GM21526 (cell line): Measurements from ENCODE around the gene BUB1.
"Not testable (repeated sequence)": the region's sequence is repeated elsewhere in the genome, so short reads cannot be mapped to it uniquely, and the experiment has no call there.

ENCODE experiments used
- ATAC-seq: cut with Tn5 transposase; IDR thresholded peaks from one replicate; pipeline ENCODE4 v1.9.1; 2021; ENCODE audit warnings: moderate library complexity; ENCODE audit not compliant: unreplicated experiment, low FRiP score

Gene BUB1

DNA sequence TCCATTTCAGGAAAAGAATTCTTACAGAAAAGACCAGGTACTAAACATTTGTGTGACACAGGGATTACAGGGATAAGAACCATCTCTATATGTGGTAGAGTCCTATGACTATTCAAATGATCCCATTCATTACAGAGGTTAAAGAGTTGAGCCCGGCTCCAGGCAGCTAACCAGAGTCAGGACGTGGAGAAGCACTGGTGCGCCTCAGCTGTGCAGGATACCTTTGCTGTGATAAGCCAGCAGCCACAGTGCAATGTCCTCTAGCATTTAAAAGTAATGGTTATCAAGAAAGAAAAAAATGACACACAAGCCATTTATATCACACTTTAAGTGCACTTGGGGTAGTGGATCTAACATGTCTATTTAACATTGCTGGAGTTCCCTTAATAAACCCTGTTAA is 17.3 kb downstream of the BUB1 start:
- ATAC-seq = no peak

DNA sequence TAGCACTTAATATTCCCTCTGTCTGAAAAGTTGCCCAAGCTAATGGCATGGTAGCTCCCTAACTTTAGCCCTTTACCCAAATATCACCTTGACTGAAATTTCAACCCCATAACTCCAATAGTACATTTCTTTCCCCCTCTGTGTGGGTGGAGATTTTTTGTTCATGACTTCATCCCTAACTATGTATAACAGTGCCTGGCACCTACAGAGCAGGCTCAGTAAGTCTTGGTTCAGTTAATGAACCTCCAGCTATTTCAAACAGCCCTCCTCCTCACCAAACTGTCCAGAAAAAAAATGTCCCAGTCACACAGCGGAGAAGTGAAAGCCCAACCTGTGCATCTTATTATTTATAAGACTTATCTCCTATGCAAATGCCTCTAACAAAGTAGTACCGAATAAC is 18.6 kb downstream of the BUB1 start:
- no peak for ATAC-seq

DNA sequence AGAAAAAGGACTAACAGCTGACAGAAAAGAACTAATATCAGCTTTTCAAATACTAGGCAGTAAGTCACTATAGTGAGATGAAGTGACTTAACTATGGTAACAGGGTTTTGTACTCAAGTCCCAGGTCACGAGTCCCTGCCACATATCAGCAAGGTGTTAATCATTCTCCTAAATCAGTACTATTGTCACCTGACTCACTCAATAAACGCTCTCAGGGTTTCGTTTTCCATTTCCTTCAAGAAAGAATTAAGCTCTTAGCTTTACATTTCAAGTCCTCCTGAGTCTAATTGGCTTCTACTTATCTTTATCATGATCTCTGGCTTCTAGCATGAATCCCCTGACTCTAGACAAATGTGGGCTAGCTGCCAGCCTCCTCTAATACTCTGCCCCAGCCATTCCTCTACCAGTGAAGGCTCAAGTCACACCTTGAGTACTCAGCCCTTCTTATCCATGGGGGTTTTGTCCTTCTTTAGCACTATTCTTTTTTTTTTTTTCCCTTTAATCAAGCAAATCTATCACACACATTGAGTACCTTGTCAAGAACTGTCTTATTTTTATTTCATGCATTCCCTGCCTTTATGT is 20.0 kb downstream of the BUB1 start:
- ATAC-seq = no peak

DNA sequence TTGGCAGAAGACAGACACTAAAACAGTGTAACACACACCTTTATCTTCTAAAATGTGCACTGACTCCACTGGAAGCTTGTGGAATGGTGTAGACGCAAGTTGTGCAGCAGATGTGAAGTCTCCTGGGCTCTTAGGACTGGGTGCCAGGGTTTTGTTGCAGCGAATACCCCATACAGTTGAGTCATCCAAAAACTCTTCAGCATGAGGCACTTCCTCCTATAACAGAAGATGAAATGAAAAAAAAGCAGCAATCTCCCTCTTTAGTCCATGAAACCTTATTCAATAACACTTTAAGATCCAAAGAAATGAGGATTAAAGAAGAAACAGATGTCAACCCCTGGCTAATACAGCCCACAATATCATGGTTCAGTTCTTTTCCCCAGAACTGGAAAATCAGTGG is 22.2 kb downstream of the BUB1 start:
- no peak for ATAC-seq

DNA sequence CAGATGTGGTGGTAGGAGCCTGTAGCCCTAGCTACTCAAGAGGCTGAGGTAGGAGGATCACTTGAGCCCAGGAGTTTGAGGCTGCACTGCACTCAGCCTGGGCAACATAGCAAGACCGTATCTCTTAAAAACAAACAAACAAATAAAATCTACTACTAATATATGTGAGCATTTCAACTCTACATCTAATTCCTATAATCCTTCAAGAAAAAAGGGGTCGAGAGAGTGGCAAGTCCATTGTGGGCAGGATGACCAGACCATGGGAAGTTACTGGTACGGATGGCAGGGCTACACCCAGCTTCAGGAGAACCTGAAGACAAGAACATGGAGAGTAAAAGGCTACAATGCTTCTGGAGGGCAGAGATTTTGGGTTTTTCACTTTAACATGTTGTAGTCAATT is 24.0 kb downstream of the BUB1 start:
- ATAC-seq = no peak

DNA sequence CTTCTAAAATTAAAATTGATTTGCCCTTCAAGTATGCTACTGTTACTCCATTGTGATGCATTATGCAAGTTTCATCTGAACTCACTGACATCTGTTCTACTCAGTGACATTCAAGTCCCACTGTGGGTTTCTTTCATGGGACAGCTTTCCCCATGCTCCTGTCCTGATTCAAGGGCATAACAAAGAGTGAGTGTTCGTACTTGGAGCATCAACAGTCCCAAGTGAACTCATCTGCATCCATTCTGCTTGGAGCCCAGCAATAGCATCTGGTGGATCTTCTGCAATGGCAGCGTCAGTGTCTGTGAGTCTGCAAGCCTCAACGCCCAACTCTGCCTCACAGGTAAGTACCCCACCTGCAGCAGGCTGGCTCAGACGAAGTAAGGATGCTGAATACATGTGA is 27.5 kb downstream of the BUB1 start:
- no peak for ATAC-seq

DNA sequence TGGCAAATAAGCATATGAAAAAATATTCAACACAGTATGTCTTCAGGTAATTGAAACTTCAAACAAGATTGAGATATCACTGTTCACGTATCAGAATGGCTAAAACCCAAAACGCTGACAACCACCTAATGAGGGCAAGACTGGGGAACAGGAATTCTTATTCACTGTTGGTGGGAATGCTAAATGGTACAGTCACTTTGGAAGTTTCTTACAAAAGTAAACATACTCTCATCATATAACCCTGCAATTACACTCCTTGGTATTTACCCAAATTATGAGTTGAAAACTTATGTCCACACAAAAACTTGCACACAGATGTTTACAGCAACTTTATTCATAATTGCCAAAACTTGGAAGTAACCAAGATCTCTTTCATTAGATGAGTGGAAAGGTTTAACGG is 30.1 kb downstream of the BUB1 start:
- ATAC-seq = no peak

DNA sequence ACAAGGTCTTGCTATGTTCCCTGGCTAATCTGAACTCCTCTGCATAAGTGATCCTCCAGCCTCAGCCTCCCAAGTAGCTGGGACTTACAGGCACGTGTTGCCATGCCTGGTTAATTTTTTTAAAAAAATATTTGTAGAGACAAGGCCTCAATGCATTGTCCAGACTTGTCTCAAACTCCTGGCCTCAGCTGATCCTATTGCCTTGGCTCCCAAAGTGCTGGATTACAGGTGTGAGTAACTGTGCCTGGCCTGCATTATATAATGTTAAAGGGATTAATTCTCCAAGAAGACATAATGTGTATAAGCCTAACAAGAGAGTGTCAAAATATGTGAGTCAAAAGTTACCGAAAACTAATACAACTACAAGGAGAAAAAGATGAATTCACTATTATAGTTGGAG is 32.2 kb downstream of the BUB1 start:
- no peak for ATAC-seq

DNA sequence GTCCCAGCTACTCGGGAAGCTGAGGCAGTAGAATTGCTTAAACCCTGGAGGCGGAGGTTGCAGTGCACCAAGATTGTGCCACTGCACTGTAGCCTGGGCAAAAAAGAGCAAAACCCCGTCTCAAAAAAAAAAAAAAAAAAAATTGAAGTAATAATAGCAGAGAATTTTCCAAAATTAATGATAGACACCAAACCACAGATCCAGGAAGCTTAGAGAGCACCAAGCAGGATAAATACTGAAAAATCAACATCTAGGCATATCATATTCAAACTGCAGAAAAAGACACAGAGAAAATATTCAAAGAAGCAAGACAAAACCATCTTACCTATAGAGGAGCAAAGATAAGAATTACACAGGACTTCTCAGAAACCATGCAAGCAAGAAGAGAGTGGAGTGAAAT is 33.5 kb downstream of the BUB1 start:
- no peak for ATAC-seq

DNA sequence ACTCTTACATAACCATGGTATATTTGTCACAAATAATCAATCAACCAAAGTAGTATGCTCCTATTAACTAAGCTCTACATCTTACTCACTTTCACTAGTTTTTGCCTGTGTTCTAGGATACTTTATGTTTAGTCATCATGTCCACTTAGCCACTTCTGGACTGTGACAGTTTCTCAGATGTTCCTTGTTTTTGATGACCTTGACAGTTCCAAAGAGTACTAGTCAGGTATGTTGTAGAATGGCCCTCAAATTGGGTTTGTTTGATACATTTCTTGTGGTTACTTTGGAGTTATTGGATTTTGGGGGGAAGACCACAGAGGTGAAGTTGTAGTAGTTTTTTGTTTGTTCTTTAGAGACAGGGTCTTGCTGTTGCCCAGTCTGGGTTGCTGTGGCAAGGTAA is 35.5 kb downstream of the BUB1 start:
- no peak for ATAC-seq

DNA sequence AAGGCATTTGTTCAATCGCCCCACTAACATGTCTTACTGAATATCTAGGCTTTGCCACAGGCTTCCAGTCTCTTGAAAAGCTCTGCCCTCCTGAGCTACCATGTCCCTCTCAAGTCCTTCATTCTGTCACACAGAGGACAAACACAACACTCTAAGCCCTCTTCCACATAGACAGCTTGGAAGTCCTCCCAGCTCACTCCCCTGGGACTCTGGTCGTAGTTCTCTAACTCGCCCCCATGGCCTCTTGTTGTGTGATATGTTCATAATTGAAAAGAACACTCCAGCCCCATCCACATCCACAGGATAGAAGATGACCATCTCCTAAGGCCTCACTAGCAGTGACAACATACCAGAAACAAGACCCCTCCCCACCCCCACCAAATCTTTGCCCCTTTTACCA is 37.9 kb downstream of the BUB1 start:
- no peak for ATAC-seq

DNA sequence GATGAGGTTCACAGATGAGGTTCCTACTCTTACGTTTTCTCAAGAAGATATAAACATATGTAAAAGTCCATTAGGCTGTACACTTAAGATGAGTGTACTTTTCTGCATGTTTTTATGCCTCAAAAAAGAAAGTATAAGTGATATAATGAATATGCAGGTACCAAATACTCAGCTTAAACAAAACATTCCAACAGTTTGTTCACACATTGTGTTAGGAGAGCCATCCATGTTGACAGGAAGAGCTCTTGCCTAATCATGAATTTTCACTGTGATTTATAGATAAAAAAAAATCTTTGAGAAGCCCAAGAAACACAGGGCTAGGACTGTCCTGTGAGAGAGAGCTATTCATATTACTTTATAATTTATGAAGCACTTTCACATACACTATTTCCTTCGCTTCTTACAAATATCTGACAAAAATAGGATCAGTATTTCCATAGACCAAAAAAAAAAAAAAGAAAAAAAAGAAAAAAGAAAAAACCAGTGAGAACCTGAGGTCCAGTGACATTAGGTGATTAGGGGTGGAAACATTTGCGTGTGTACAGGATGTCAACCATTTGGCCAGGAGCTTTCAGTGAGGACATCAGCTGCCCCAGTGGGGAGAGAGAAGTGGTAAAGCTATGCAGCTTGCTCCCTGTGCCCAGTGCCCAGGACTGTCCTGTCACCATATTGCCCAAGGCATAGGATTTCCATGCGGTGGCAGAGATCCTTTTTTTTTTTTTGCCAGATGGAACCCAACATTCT is 38.7 kb downstream of the BUB1 start:
- ATAC-seq = no peak

DNA sequence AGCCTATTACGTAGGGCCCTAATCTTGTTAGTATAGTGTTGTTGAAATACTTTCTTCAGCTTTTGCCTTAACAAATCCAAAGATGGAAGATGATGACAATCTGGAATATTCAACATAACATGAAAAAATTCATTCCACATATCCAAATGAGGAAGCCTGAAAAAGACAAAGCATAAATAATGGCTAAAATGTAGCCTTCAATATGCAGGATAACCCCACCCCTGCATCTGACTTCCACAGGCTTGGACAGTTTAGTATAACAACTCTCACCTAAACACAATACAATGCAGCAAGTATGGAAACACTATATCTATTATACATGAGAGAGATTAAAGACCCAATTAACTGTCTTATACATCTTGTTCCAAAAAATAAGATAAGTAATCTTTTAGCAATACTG is 39.9 kb downstream of the BUB1 start:
- ATAC-seq = no peak

DNA sequence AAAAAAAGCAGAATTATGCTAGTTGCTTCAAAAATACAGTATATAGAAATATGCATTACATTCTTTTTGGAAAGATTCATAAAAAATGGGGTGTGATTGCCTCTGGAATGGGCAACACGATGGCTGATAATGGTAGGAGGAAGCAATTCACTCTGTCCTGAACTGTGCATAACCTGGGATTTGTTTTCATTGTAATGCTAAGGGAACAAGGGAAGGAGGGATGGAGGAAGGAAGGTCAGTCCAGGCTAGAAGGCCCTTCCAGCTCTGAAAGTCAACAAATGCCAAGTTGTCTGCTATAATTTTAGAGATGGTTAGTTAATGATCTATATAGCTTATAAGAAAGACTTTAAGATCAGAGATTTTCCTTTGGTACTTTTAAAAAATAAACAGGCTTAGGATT is 40.8 kb downstream of the BUB1 start:
- no peak for ATAC-seq

DNA sequence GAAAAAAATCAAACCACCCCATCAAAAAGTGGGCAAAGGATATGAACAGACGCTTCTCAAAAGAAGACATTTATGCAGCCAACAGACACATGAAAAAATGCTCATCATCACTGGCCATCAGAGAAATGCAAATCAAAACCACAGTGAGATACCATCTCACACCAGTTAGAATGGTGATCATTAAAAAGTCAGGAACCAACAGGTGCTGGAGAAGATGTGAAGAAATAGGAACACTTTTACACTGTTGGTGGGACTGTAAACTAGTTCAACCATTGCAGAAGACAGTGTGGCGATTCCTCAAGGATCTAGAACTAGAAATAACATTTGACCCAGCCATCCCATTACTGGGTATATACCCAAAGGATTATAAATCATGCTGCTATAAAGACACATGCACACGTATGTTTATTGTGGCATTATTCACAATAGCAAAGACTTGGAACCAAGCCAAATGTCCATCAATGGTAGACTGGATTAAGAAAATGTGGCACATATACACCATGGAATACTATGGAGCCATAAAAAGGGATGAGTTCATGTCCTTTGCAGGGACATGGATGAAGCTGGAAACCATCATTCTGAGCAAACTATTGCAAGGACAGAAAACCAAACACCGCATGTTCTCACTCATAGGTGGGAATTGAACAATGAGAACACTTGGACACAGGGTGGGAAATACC is 41.8 kb downstream of the BUB1 start:
- ATAC-seq = not testable (repeated sequence)

DNA sequence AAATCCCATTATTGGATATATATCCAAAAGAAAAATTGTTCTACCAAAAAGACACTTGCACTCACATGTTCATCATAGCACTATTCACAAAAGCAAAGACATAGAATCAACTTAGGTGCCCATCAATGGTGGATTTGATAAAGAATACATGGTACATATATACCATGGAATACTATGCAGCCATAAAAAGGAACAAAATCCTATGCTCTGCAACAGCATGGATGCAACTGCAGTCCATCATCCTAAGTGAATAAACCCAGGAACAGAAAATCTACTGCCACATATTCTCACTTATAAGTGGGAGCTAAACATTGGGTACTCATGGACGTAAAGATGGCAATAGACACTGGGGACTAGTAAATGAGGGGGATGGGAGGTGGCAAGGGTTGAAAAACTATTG is 50.5 kb downstream of the BUB1 start:
- ATAC-seq = not testable (repeated sequence)

DNA sequence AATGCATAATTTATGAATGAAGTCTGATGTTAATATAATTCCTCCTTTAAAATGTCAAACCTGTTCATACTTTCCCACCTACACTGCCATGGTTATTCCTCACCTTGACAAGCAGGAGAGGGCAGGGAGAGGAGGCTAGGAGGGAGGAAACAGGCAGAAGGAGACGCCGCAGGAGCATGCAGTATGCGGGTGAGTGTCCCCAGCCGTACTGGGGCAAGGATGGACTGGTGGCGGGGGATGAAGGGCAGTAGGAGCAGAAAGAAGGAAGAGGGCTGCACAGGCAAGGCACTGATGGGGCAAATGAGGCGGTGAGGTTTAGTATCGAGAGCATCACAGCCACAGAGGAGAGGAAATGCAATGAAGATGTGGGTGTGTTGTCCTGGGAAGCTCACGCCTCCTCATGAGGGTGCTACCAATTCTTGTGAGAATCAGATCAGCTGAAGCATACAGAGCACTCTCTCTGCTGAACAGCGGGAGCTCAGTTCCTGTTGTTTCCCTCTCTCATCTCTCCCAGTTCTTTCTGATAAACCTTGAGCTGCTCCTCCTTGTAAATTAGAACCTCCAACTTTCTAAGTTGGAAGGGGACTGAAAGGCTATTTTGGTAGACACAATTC is 58.4 kb downstream of the BUB1 start:
- ATAC-seq = not testable (repeated sequence)

DNA sequence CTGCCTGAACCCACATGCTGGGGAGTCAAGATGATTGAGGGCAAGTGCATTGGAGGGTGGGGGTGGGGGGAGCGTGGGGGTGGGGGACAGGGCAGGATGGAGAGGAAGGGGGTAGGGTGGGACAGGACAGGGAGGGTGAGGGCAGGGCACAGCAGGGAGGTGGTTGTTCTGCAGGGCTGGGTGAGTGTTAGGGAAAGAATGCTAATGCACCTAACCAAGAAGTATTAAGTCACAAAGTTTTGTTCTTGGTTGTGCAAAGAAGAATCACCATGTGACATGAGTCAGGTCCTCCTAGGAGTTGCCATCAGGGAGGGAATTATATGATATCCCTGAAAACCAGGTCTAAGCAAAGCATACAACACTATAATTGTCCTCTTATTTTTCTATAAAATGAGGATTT is 63.9 kb downstream of the BUB1 start:
- ATAC-seq = not testable (repeated sequence)

DNA sequence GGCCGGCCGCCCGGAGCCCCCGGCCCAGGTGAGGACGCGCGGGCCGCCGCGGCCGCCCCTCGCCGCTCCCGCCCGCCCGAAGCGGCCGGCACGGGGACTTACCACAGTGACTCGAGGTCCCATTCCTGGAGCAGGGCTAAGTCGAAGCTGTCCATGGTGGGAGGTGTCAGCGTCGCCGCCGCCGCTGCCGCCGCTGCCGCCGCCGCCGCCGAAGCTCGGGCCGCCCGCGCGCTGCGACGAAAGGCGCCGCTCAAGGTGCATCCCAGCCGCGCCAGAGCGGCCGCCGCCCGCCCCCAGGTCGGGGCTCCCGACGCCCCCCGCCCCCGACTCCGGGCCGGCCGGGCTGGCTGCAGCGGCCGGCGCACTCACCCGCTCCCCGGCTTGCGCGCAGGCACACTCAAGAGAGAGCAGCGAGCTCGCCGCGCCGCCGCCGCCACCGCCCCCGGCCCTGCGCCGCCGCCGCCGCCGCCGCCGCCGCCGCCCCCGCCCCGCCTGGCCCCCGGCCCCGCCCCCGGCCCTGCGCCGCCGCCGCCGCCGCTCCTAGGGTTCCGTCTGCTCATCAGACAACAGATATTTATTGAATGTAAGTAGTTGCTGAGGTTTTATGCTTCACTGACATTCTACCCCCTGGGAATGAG is 67.1 kb downstream of the BUB1 start:
- not testable (repeated sequence) for ATAC-seq

DNA sequence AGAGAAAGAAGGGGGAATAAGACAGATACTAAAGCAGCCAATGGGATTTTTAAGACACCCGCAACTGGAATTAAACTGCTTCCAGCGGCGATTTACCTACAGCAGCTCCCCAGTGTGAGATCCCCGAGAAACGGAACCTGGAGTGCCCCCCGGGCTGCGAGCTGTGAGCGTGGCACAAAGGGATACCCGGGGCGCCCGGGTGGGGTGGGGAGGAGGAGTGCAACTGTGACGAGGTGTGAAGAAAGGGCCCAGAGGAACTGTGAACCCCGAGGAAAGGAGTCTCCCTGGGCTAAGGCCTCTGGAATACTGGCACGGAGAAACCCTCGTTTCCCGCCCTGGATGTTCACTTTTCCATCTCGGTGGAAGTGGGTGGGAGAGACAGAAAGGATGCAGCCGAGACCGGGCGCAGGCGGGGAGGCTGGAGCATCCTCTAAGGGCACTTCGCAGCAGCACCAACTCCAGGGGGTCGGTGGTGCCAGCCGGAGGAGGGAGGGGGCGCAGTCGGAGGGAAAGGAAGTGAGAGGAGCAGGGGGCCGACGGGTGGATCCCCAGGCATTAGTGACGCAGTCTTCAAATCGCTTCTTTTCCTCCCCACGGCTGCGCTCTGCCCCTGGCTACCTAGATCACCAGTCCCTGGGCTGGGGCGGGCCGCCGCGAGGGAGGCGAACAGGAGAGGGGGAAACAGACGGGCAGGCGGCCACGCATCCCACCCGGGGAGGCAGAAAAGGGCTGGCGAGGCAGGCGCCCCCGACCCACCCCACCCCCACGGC is 67.8 kb downstream of the BUB1 start:
- ATAC-seq = not testable (repeated sequence)
